WERI-Rb-1 (cell line): Measurements from ENCODE around the gene DNAJC13.

Experiments used
- DNase-seq: peaks from one replicate; pipeline ENCODE4 v3.0.0-alpha.2; 2020
- H3K27ac ChIP-seq: fragments of 250-450 bp; sonication (Bioruptor Pico); 2 replicates; pipeline ENCODE4 v1.5.1; 2020; ENCODE audit warnings: mild to moderate bottlenecking, moderate library complexity
- H3K27me3 ChIP-seq: fragments of 250-450 bp; sonication (Bioruptor Pico); 2 replicates; pipeline ENCODE4 v1.5.1; 2021; ENCODE audit warnings: mild to moderate bottlenecking, low read depth, moderate library complexity; ENCODE audit not compliant: insufficient read depth, severe bottlenecking
- H3K36me3 ChIP-seq: fragments of 250-450 bp; sonication (Bioruptor Pico); 2 replicates; pipeline ENCODE4 v1.5.1; 2020; ENCODE audit warnings: mild to moderate bottlenecking, moderate library complexity
- H3K4me3 ChIP-seq: 2 replicates; pipeline ENCODE4 v1.5.1; 2011; ENCODE audit warnings: low read depth, mild to moderate bottlenecking, control low read depth, low read length
- H3K9me3 ChIP-seq: fragments of 250-450 bp; sonication (Bioruptor Pico); 2 replicates; pipeline ENCODE4 v1.5.1; 2021; ENCODE audit warnings: mild to moderate bottlenecking, moderate library complexity; ENCODE audit not compliant: severe bottlenecking
- TF ChIP-seq, protein P1 (sequence below): IDR thresholded peaks from 2 replicates; pipeline ENCODE4 v1.5.1; 2011; ENCODE audit warnings: low read depth, mild to moderate bottlenecking, control low read depth, inconsistent platforms, low read length

Gene DNAJC13

DNA sequence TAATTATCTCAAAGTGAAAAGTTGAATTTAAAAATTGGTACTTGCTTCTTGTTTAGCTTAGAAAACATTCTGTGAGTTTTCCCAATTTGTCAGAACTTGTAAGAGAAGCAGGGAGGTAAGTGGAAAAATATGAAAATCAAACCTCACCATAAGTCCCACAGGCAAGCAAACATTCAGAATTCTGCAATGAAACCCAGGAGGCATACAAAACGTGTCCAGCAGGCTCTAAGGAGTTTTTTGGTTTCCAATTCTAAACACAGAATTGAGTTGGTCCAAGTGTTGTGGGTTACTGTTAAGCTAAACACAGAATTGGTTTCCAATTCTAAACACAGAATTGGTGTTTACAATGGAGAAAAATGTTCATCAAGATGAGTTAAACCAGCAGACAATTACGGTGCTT is 152.7 kb downstream of the DNAJC13 start:
- Histone ChIP-seq H3K27me3 (no peaks in the 10 kb centered on the region), H3K27ac (no peak overlapping the region), H3K4me3 (no peak overlapping the region), H3K9me3 (no peaks in the 10 kb centered on the region), H3K36me3 (no peaks in the 10 kb centered on the region)
- no peak for DNase-seq
- TF ChIP-seq, protein P1, sequence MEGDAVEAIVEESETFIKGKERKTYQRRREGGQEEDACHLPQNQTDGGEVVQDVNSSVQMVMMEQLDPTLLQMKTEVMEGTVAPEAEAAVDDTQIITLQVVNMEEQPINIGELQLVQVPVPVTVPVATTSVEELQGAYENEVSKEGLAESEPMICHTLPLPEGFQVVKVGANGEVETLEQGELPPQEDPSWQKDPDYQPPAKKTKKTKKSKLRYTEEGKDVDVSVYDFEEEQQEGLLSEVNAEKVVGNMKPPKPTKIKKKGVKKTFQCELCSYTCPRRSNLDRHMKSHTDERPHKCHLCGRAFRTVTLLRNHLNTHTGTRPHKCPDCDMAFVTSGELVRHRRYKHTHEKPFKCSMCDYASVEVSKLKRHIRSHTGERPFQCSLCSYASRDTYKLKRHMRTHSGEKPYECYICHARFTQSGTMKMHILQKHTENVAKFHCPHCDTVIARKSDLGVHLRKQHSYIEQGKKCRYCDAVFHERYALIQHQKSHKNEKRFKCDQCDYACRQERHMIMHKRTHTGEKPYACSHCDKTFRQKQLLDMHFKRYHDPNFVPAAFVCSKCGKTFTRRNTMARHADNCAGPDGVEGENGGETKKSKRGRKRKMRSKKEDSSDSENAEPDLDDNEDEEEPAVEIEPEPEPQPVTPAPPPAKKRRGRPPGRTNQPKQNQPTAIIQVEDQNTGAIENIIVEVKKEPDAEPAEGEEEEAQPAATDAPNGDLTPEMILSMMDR = no peak

DNA sequence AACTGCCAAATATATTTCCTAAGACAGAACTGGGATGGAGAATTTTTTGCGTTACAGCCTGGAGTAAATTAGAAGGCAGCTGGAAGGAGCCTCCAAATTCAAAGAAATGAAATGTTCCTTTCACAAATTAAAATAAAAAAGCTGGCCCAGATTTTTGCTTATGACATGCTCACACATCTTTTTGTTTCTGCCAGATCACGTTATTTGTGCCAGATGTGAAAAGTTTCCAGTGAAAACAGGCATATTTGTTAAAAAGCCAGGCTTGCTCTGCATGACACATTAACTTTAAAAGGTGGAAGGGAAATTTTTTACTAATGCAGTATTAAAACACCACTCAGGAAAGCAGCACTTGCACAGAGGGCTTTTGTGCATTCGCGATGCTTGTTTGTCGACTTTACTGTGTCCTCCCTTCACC is 156.5 kb downstream of the DNAJC13 start:
- no peak overlapping the region for H3K4me3 ChIP-seq
- no peaks in the 10 kb centered on the region for H3K27me3 ChIP-seq
- DNase-seq = no peak
- no peaks in the 10 kb centered on the region for H3K36me3 ChIP-seq
- no peak overlapping the region for H3K27ac ChIP-seq
- TF ChIP-seq, protein P1 = no peak
- H3K9me3 ChIP-seq = no peaks in the 10 kb centered on the region

DNA sequence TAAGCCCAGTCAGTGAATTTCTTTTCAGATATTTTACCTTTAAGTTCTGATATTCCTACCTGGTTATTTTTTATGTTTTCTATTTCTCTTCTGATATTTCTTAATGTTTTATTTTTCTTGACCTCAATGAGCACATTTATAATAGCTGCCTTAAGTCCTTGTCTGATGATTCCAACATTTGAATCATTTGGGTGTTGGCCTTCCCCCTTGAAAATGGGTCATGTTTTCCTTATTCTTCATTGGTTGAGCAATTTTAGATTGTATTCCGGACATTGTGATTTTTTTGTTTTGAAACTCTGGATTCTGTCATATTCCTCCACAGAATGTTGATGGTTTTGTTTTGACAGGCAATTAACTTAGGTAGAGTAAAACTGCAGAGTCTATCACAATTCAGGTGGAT is 170.1 kb downstream of the DNAJC13 start:
- TF ChIP-seq, protein P1 = no peak
- no peaks in the 10 kb centered on the region for H3K9me3 ChIP-seq
- no peak for DNase-seq
- no peaks in the 10 kb centered on the region for H3K36me3 ChIP-seq
- H3K27me3 ChIP-seq = no peaks in the 10 kb centered on the region
- no peak overlapping the region for H3K27ac ChIP-seq
- no peak overlapping the region for H3K4me3 ChIP-seq
